Smooth muscle cell (in vitro differentiated cells): ENCODE measurements around the gene GNG5. TPM values are rescaled to one million over a fixed set of nuclear protein-coding genes. Genes with fewer than 3 reads are reported as not detected.

Experiments used
- DNase-seq: peaks from one replicate; lab custom pipeline; 2025; ENCODE audit not compliant: unreplicated experiment; lab: John Stamatoyannopoulos, UW
- H2AFZ ChIP-seq: fragments of 200-600 bp; sonication (generic); 2 replicates; pipeline ENCODE4 v1.6.0; 2016; ENCODE audit warnings: antibody characterized with exemption, low read depth, mild to moderate bottlenecking
- H3F3A ChIP-seq: fragments of 200-600 bp; sonication (generic); 2 replicates; pipeline ENCODE4 v1.6.0; 2017; ENCODE audit warnings: antibody characterized with exemption, low read depth
- H3K27ac ChIP-seq: fragments of 200-600 bp; sonication (generic); 2 replicates; pipeline ENCODE4 v1.5.1; 2016; ENCODE audit warnings: low read depth, mild to moderate bottlenecking
- H3K27me3 ChIP-seq: fragments of 200-600 bp; sonication (generic); 2 replicates; pipeline ENCODE4 v1.6.1; 2016; ENCODE audit warnings: low read depth, mild to moderate bottlenecking
- H3K36me3 ChIP-seq: fragments of 200-600 bp; sonication (generic); 2 replicates; pipeline ENCODE4 v1.5.1; 2016; ENCODE audit warnings: low read depth
- H3K4me1 ChIP-seq: fragments of 200-600 bp; sonication (generic); 2 replicates; pipeline ENCODE4 v1.5.1; 2016; ENCODE audit warnings: low read depth
- H3K4me2 ChIP-seq: fragments of 200-600 bp; sonication (generic); 2 replicates; pipeline ENCODE4 v1.6.0; 2016; ENCODE audit warnings: mild to moderate bottlenecking
- H3K4me3 ChIP-seq: fragments of 200-600 bp; sonication (generic); 2 replicates; pipeline ENCODE4 v1.5.1; 2016; ENCODE audit warnings: mild to moderate bottlenecking
- H3K79me2 ChIP-seq: fragments of 200-600 bp; sonication (generic); 2 replicates; pipeline ENCODE4 v1.6.0; 2016; ENCODE audit warnings: low read depth, mild to moderate bottlenecking
- H3K9ac ChIP-seq: fragments of 200-600 bp; sonication (generic); 2 replicates; pipeline ENCODE4 v1.6.0; 2016; ENCODE audit warnings: low read depth
- H3K9me3 ChIP-seq: fragments of 200-600 bp; sonication (generic); replicated peaks from 2 replicates; pipeline ENCODE4 v1.5.1; 2016; ENCODE audit warnings: low read depth
- H4K20me1 ChIP-seq: fragments of 200-600 bp; sonication (generic); 2 replicates; pipeline ENCODE4 v1.6.0; 2016; ENCODE audit warnings: low read depth
- CTCF ChIP-seq: fragments of 200-600 bp; sonication (generic); IDR thresholded peaks from 2 replicates; pipeline ENCODE4 v1.5.1; 2017; ENCODE audit warnings: borderline replicate concordance, mild to moderate bottlenecking, antibody characterized with exemption; ENCODE audit not compliant: insufficient read depth, poor library complexity, severe bottlenecking
- WGBS: methylation state at CpG from one replicate; pipeline ENCODE4 v1.1.7; 2016; ENCODE audit warnings: low lambda C conversion rate; 5-methylcytosine and 5-hydroxymethylcytosine counted together
- polyA plus RNA-seq: library from polyadenylated mRNA; unstranded; fragments of >200 nt; fragmentation: Nextera tagmentation; extraction: Ambion mirVana; gene quantifications from 2 replicates; pipeline ENCODE4 v1.2.1, GENCODE V29; 2016
- total RNA-seq: library from RNA; depleted of rRNA; stranded (reverse); fragments of >200 nt; gene quantifications from 2 replicates; pipeline ENCODE4 v1.2.3, GENCODE V29; 2014

GNG5 gene
- total RNA-seq (257 and 342 TPM in 2 replicates), polyA plus RNA-seq (722 and 772 TPM in 2 replicates)

GRCh38 chr1:84506002-84506728, at the start of gene GNG5, which contains the start of gene SPATA1:
GNG5 (minus strand) TSS chr1:84506581; CDS start chr1:84506091, 490 bp downstream.
SPATA1 (plus strand) TSS chr1:84506386; CDS start chr1:84516360, 9,974 bp downstream.
- WGBS: 0% methylated on average over 20 of the region's 60 CpGs
- peaks cover 48% of the 10 kb centered on the region for H3K79me2 ChIP-seq
- peak; percentile 95 for DNase-seq
- no peak for TF ChIP-seq CTCF
- no peaks in the 10 kb centered on the region for H3K9me3 ChIP-seq
- H3K4me2 ChIP-seq: peak within 1 kb of the TSS; percentile 91
- H2AFZ ChIP-seq: peak within 1 kb of the TSS; percentile 56
- peaks cover 23% of the 10 kb centered on the region for H3K4me1 ChIP-seq
- peaks cover 41% of the 10 kb centered on the region for H4K20me1 ChIP-seq
- peak within 1 kb of the TSS; percentile 88 for H3K4me3 ChIP-seq
- H3K27me3 ChIP-seq: no peaks in the 10 kb centered on the region
- H3F3A ChIP-seq: peaks cover 12% of the 10 kb centered on the region
- peak within 1 kb of the TSS; percentile 98 for H3K27ac ChIP-seq
- H3K9ac ChIP-seq: peak within 1 kb of the TSS; percentile 93
- no peaks in the 10 kb centered on the region for H3K36me3 ChIP-seq

GRCh38 chr1:84550826-84551225, 44.4 kb upstream of the GNG5 start:
- WGBS: 97% methylated on average over 2 of the region's 2 CpGs
- Histone ChIP-seq H3K9me3 (no peaks in the 10 kb centered on the region), H3K4me1 (no peaks in the 10 kb centered on the region), H3K4me3 (no peak overlapping the region), H4K20me1 (no peaks in the 10 kb centered on the region), H2AFZ (no peak overlapping the region), H3K79me2 (no peaks in the 10 kb centered on the region), H3K9ac (no peak overlapping the region), H3F3A (no peaks in the 10 kb centered on the region), H3K27ac (no peak overlapping the region), H3K36me3 (peaks cover 11% of the 10 kb centered on the region), H3K27me3 (no peaks in the 10 kb centered on the region), H3K4me2 (no peak overlapping the region)
- no peak for TF ChIP-seq CTCF
- DNase-seq: no peak

- Histone ChIP-seq H3K9ac (no peak overlapping the region), H3K27me3 (no peaks in the 10 kb centered on the region), H3K4me1 (peaks cover 5% of the 10 kb centered on the region), H2AFZ (no peak overlapping the region), H4K20me1 (no peaks in the 10 kb centered on the region), H3K79me2 (no peaks in the 10 kb centered on the region), H3K4me3 (no peak overlapping the region), H3F3A (peaks cover 9% of the 10 kb centered on the region), H3K9me3 (no peaks in the 10 kb centered on the region), H3K36me3 (no peaks in the 10 kb centered on the region), H3K4me2 (peak overlapping the region; percentile 30), H3K27ac (no peak overlapping the region)
- DNase-seq: no peak
- peak; percentile 5 for TF ChIP-seq CTCF
- 75% methylated on average over 4 of the region's 4 CpGs for WGBS
These were observed 35.3 kb upstream of the GNG5 start for GRCh38 chr1:84541679-84542078.
